WTC11 (cell line): Measurements from ENCODE around the gene KLHL11. TPM values are rescaled to one million over a fixed set of nuclear protein-coding genes. Genes with fewer than 3 reads are reported as not detected.

Source experiments
- ATAC-seq: fragments of 200-7000 bp; cut with Tn5 transposase; 2 replicates; pipeline ENCODE4 v1.10.0; 2021; ENCODE audit warnings: mild to moderate bottlenecking, moderate library complexity
- CTCF ChIA-PET: fragments of 300-600 bp; sonication (Branson Sonifier 250); formaldehyde crosslinking; loops from one replicate; lab custom pipeline; 2021; ENCODE audit warnings: antibody characterized with exemption; lab: Charles Lee
- POLR2A ChIA-PET: fragments of 350-600 bp; sonication (Branson Sonifier 250); formaldehyde crosslinking; loops from one replicate; lab custom pipeline; 2021; ENCODE audit warnings: antibody characterized with exemption; lab: Charles Lee
- DNase-seq: peaks from one replicate; pipeline ENCODE4 v3.0.0; 2021; ENCODE audit warnings: low spot score
- H3K27ac Mint-ChIP-seq: 2 replicates; pipeline ENCODE4 v1.8.0; 2021; ENCODE audit warnings: mixed read lengths
- H3K27me3 Mint-ChIP-seq: 2 replicates; pipeline ENCODE4 v1.8.0; 2021; ENCODE audit warnings: low read depth, mild to moderate bottlenecking, moderate library complexity, mixed read lengths
- H3K36me3 Mint-ChIP-seq: 2 replicates; pipeline ENCODE4 v1.8.0; 2021; ENCODE audit warnings: mixed read lengths
- H3K4me1 Mint-ChIP-seq: 2 replicates; pipeline ENCODE4 v1.8.0; 2022; ENCODE audit warnings: mixed read lengths
- H3K4me3 Mint-ChIP-seq: 2 replicates; pipeline ENCODE4 v1.8.0; 2021; ENCODE audit warnings: mild to moderate bottlenecking, moderate library complexity, mixed read lengths
- H3K9me3 Mint-ChIP-seq: 2 replicates; pipeline ENCODE4 v1.8.0; 2021; ENCODE audit warnings: mixed read lengths
- E2F4 ChIP-seq: sonication (generic); formaldehyde crosslinking; IDR thresholded peaks from 2 replicates; pipeline ENCODE4 v1.8.1; 2022; ENCODE audit warnings: low read depth, mild to moderate bottlenecking, moderate library complexity, missing genetic modification reagents, borderline replicate concordance
- ELF4 ChIP-seq: sonication (generic); formaldehyde crosslinking; IDR thresholded peaks from 2 replicates; pipeline ENCODE4 v1.8.1; 2022; ENCODE audit warnings: low read depth, mild to moderate bottlenecking, moderate library complexity, missing genetic modification reagents
- ETV6 ChIP-seq: sonication (generic); formaldehyde crosslinking; IDR thresholded peaks from 2 replicates; pipeline ENCODE4 v1.8.1; 2022; ENCODE audit warnings: mild to moderate bottlenecking, missing genetic modification reagents
- HMGXB4 ChIP-seq: sonication (generic); formaldehyde crosslinking; IDR thresholded peaks from 2 replicates; pipeline ENCODE4 v1.8.1; 2023; ENCODE audit warnings: mild to moderate bottlenecking, moderate library complexity, missing genetic modification reagents
- IRF2 ChIP-seq: sonication (generic); formaldehyde crosslinking; IDR thresholded peaks from 2 replicates; pipeline ENCODE4 v1.8.0; 2022; ENCODE audit warnings: low read depth, missing genetic modification reagents, borderline replicate concordance
- KAT7 ChIP-seq: sonication (generic); formaldehyde crosslinking; IDR thresholded peaks from 2 replicates; pipeline ENCODE4 v1.8.1; 2023; ENCODE audit warnings: missing genetic modification reagents, mild to moderate bottlenecking, borderline replicate concordance
- NFYB ChIP-seq: sonication (generic); formaldehyde crosslinking; conservative IDR thresholded peaks from 2 replicates; pipeline ENCODE4 v1.8.0; 2022; ENCODE audit warnings: low read depth, missing genetic modification reagents
- STAT6 ChIP-seq: sonication (generic); formaldehyde crosslinking; conservative IDR thresholded peaks from 2 replicates; pipeline ENCODE4 v1.8.1; 2023; ENCODE audit warnings: mild to moderate bottlenecking, low read depth, missing genetic modification reagents, moderate library complexity
- ZBTB21 ChIP-seq: sonication (generic); formaldehyde crosslinking; IDR thresholded peaks from 2 replicates; pipeline ENCODE4 v1.8.1; 2023; ENCODE audit warnings: mild to moderate bottlenecking, missing genetic modification reagents, borderline replicate concordance
- ZNF121 ChIP-seq: sonication (generic); formaldehyde crosslinking; IDR thresholded peaks from 2 replicates; pipeline ENCODE4 v1.8.0; 2023; ENCODE audit warnings: missing genetic modification reagents
- ZNF138 ChIP-seq: sonication (generic); formaldehyde crosslinking; conservative IDR thresholded peaks from 2 replicates; pipeline ENCODE4 v1.8.1; 2022; ENCODE audit warnings: mild to moderate bottlenecking, moderate library complexity, missing genetic modification reagents
- ZNF317 ChIP-seq: sonication (generic); formaldehyde crosslinking; IDR thresholded peaks from 2 replicates; pipeline ENCODE4 v1.8.1; 2023; ENCODE audit warnings: low read depth, mild to moderate bottlenecking, moderate library complexity, missing genetic modification reagents, borderline replicate concordance
- ZNF396 ChIP-seq: fragments of 250-450 bp; sonication (Bioruptor Pico); IDR thresholded peaks from 2 replicates; pipeline ENCODE4 v1.8.0; 2021; ENCODE audit warnings: mild to moderate bottlenecking, moderate library complexity, borderline replicate concordance
- total RNA-seq: library from RNA; stranded (reverse); gene quantifications from 3 replicates; pipeline ENCODE4 v1.2.3, GENCODE V29; 2021
- TF ChIP-seq, protein P1 (sequence below): sonication (generic); formaldehyde crosslinking; IDR thresholded peaks from 2 replicates; pipeline ENCODE4 v1.8.1; 2023; ENCODE audit warnings: mild to moderate bottlenecking, missing genetic modification reagents, moderate library complexity
- TF ChIP-seq, protein P2 (sequence below): sonication (generic); formaldehyde crosslinking; IDR thresholded peaks from 2 replicates; pipeline ENCODE4 v1.8.0; 2023; ENCODE audit warnings: missing genetic modification reagents, mild to moderate bottlenecking, borderline replicate concordance

Gene KLHL11
- total RNA-seq, 1 experiment from 2014 or later: 15.0 TPM

DNA sequence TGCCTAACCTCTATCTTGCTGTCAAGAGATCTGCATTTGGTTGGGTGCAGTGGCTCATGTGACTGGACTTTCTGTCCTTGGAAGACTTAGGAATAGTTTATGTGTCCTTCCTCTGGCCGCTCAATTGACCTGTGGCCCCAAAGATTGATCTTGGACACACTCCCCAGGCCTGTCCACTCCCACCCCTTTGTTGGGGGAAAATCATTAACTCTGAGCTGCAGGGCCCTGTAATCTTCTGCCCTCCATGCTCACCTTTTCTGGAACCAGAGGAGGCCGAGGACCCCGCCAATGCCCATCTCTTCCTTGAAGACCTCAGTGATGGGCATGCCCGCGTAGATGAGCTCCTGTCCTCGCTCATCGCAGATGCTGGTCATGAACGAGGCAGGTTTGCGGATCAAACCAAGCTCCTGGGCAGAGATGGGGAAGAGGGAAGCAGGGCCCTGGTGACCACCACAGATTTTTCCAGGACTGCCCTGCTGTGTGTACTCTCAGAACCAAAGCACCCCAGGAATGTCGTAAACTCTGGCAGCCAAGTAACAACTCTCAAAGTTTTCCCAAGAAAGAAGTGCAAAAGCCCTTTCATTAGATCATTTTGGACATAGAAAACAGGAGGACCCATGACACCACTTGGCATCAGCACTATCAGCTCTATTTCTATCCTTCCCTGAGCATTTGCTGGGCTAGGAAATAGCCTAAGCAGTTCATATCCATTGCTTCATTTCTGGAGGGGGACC, 8.5 kb upstream of the KLHL11 start (continued):
- no peak for TF ChIP-seq ZBTB21 (CRISPR knock-in tag)

DNA sequence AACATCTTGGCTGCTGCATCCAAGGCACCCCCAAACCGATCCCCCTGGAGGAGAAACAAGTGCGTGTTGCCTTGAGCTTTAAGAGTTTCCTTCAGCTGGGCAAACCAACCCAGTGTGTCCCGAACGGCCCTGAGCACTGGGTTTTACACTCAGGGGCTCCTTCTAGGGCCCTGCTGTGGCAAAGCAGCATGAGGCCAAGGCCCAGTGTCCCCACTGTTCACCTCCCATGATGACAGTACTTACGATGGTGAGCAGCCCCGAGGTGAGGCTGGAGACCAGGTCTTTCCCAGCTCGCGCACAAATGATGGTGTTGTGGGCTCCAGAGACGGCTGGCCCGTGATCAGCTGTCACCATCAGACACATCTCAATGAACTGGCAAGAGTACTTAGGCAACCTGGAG, 6.6 kb upstream of the KLHL11 start:
- POLR2A ChIA-PET: no interaction called here
- no peaks in the 10 kb centered on the region for H3K27me3 Mint-ChIP-seq
- TF ChIP-seq ELF4 (CRISPR knock-in tag) (no peak), NFYB (CRISPR knock-in tag) (no peak), ZNF138 (CRISPR knock-in tag) (no peak), ZNF317 (CRISPR knock-in tag) (no peak)
- TF ChIP-seq, protein P1, sequence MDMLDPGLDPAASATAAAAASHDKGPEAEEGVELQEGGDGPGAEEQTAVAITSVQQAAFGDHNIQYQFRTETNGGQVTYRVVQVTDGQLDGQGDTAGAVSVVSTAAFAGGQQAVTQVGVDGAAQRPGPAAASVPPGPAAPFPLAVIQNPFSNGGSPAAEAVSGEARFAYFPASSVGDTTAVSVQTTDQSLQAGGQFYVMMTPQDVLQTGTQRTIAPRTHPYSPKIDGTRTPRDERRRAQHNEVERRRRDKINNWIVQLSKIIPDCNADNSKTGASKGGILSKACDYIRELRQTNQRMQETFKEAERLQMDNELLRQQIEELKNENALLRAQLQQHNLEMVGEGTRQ (CRISPR knock-in tag): no peak
- H3K36me3 Mint-ChIP-seq: peaks cover 89% of the 10 kb centered on the region
- H3K4me3 Mint-ChIP-seq: no peak overlapping the region
- ATAC-seq (no peak), DNase-seq (no peak)
- H3K9me3 Mint-ChIP-seq: peaks cover 4% of the 10 kb centered on the region; the same call in 1 of the 2 replicates
- no peaks in the 10 kb centered on the region for H3K4me1 Mint-ChIP-seq
- no peak overlapping the region for H3K27ac Mint-ChIP-seq
- CTCF ChIA-PET: interaction anchor here (0.6 kb wide), 1 partner anchor 88 kb away, joined by 3 read pairs; no protein-coding TSS in a partner anchor

- POLR2A ChIA-PET: no interaction called here
- Mint-ChIP-seq H3K27ac (no peak overlapping the region), H3K27me3 (no peaks in the 10 kb centered on the region), H3K36me3 (peaks cover 83% of the 10 kb centered on the region), H3K9me3 (no peaks in the 10 kb centered on the region), H3K4me1 (peaks cover under 1% of the 10 kb centered on the region; the same call in 1 of the 2 replicates), H3K4me3 (no peak overlapping the region)
- no peak for ATAC-seq
- no peak for DNase-seq
- TF ChIP-seq ZNF396 (CRISPR knock-in tag): no peak
- no peak for TF ChIP-seq HMGXB4 (CRISPR knock-in tag)
- no peak for TF ChIP-seq ETV6
- no peak for TF ChIP-seq E2F4 (CRISPR knock-in tag)
- no peak for TF ChIP-seq KAT7 (CRISPR knock-in tag)
- TF ChIP-seq, protein P2, sequence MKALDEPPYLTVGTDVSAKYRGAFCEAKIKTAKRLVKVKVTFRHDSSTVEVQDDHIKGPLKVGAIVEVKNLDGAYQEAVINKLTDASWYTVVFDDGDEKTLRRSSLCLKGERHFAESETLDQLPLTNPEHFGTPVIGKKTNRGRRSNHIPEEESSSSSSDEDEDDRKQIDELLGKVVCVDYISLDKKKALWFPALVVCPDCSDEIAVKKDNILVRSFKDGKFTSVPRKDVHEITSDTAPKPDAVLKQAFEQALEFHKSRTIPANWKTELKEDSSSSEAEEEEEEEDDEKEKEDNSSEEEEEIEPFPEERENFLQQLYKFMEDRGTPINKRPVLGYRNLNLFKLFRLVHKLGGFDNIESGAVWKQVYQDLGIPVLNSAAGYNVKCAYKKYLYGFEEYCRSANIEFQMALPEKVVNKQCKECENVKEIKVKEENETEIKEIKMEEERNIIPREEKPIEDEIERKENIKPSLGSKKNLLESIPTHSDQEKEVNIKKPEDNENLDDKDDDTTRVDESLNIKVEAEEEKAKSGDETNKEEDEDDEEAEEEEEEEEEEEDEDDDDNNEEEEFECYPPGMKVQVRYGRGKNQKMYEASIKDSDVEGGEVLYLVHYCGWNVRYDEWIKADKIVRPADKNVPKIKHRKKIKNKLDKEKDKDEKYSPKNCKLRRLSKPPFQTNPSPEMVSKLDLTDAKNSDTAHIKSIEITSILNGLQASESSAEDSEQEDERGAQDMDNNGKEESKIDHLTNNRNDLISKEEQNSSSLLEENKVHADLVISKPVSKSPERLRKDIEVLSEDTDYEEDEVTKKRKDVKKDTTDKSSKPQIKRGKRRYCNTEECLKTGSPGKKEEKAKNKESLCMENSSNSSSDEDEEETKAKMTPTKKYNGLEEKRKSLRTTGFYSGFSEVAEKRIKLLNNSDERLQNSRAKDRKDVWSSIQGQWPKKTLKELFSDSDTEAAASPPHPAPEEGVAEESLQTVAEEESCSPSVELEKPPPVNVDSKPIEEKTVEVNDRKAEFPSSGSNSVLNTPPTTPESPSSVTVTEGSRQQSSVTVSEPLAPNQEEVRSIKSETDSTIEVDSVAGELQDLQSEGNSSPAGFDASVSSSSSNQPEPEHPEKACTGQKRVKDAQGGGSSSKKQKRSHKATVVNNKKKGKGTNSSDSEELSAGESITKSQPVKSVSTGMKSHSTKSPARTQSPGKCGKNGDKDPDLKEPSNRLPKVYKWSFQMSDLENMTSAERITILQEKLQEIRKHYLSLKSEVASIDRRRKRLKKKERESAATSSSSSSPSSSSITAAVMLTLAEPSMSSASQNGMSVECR (CRISPR knock-in tag): no peak
- TF ChIP-seq IRF2 (CRISPR knock-in tag): no peak
- TF ChIP-seq STAT6 (CRISPR knock-in tag): no peak
- no peak for TF ChIP-seq ZNF121 (CRISPR knock-in tag)
- CTCF ChIA-PET: no interaction called here
Observed at GRCh38 chr17:41870627-41871026, 5.4 kb upstream of the KLHL11 start.
